ENCODE results near the gene SSTR3. TPM values are rescaled to one million over a fixed set of nuclear protein-coding genes. Genes with fewer than 3 reads are reported as not detected.

The SSTR3 gene
- total and polyA plus RNA-seq, 10 of the 15 experiments (the other 5 are each of a cell fraction or from before 2014, with no cell fraction given), result 0.03 to 4.5 (median 2.4) TPM

- no peak for TF ChIP-seq E2F8 (IDR thresholded peaks at IDR 0.05; ENCODE audit: low read depth, partially characterized antibody)
- TF ChIP-seq NR2C1 (IDR thresholded peaks at IDR 0.05), result no peak
- TF ChIP-seq SUPT20H (IDR thresholded peaks at IDR 0.05; ENCODE audit: borderline replicate concordance, control insufficient read depth, low read depth, low read length), result no peak
- TF ChIP-seq RAD21 (IDR thresholded peaks at IDR 0.05; ENCODE audit: insufficient read depth, low read depth, low read length), result peak; percentile 84
- peak; percentile 83 to 96 (median 92) for TF ChIP-seq CTCF (IDR thresholded peaks at IDR 0.05 in 2 of 3, conservative IDR thresholded peaks at IDR 0.05 in 1 of 3; ENCODE audit: control insufficient read depth in 2 of 3, extremely low read depth in 1 of 3, insufficient read depth in 1 of 3, low read depth in 3 of 3, low read length in 3 of 3)
- no peak for TF ChIP-seq ZNF687 (IDR thresholded peaks at IDR 0.05)
- no peak for TF ChIP-seq ATF7 (IDR thresholded peaks at IDR 0.05; ENCODE audit: low read depth)
- TF ChIP-seq SKIL (IDR thresholded peaks at IDR 0.05; ENCODE audit: low read depth, poor library complexity, severe bottlenecking), result peak; percentile 21
- TF ChIP-seq SMARCA5 (IDR thresholded peaks at IDR 0.05), result peak; percentile 61; the same call in 1 of the 2 replicates
- TF ChIP-seq FOXM1 (IDR thresholded peaks at IDR 0.05; ENCODE audit: low read depth, low read length), result 0 out of 2 replicates have a peak, but pooled peaks have one; percentile 36
- TF ChIP-seq RUNX3 (IDR thresholded peaks at IDR 0.05; ENCODE audit: low read length), result peak; percentile 54; the same call in 1 of the 2 replicates
- TF ChIP-seq ZBTB40 (IDR thresholded peaks at IDR 0.05; ENCODE audit: borderline replicate concordance), result no peak
Observed at GRCh38 chr22:37260901-37261336, 48.6 kb upstream of the SSTR3 start (continued).

Measured in GM12878 (cell line).